Dedifferentiated amniotic fluid mesenchymal stem cell (primary cell): ENCODE results near the gene LILRB2.
"Not testable (repeated sequence)": the region's sequence is repeated elsewhere in the genome, so short reads cannot be mapped to it uniquely, and the experiment has no call there.

Experiments used
- DNase-seq: peaks from one replicate; pipeline ENCODE4 v3.0.0-alpha.2; 2016; ENCODE audit errors: extremely low spot score

LILRB2 gene

GRCh38 chr19:54281007-54281728 is at the start of gene LILRB2:
LILRB2 (minus strand) TSS chr19:54281110; CDS start chr19:54280496, 614 bp downstream.
- DNase-seq: no peak

GRCh38 chr19:54329476-54330165 is 48.7 kb upstream of the LILRB2 start:
- DNase-seq: no peak

DNA sequence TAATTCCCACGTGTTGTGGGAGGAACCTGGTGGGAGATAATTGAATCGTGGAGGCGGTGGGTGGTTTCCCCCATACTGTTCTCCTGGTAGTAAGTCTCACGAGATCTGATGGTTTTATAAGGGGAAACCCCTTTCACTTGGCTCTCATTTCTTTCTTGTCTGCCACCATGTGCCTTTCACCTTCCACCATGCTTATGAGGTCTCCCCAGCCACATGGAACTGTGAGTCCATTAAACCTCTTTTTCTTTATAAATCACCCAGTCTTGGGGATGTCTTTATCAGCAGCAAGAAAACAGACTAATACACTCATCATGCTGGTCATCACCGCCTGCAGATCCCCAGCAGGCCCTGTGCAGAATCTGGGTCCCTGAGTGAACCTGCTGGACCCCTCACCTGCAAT is 47.9 kb upstream of the LILRB2 start:
- DNase-seq: not testable (repeated sequence)

DNA sequence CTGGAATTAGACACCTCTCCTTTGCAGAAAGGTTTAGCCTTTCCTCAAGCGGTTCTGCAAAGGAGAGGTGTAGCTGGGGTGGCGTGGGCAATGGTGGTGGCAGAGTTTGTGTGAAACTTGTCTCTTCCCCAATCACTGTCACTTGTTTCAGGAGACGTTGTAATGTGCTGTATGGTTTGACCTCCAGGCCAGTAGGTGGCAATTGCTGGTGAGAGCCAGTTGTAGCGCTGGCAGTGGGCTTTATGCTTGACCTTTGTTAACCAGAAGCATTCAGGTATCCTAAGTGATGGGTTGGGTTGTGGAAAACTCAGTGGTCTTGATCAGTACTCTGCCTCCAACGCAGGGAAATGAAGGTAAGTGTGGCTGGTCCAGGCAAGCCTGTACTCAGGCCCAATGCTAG is 44.7 kb upstream of the LILRB2 start:
- DNase-seq: no peak

DNA sequence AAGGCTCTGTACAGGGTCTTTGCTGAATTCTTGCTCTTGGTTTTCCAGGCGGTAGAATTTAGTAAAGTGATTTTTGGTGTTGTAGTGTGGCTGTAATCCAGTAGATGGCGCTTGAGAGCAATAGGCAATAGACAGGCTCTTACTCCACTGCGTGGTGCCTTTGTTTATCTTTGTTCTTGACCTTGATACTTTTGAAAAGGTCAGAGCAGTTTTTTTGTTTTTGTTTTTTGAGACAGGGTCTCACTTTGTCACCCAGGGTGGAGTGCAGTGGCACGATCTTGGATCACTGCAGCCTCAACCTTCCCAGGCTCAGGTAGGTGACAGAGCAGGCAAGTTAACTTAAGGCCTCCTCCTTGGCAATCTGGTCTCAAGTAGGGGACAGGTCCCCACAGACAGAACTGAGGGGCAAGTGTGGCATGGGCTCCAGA is 44.3 kb upstream of the LILRB2 start:
- DNase-seq: no peak

- no peak for DNase-seq
These were observed 43.2 kb upstream of the LILRB2 start for GRCh38 chr19:54324071-54324470.

- not testable (repeated sequence) for DNase-seq
These were observed 42.0 kb upstream of the LILRB2 start for GRCh38 chr19:54322934-54323333.

DNA sequence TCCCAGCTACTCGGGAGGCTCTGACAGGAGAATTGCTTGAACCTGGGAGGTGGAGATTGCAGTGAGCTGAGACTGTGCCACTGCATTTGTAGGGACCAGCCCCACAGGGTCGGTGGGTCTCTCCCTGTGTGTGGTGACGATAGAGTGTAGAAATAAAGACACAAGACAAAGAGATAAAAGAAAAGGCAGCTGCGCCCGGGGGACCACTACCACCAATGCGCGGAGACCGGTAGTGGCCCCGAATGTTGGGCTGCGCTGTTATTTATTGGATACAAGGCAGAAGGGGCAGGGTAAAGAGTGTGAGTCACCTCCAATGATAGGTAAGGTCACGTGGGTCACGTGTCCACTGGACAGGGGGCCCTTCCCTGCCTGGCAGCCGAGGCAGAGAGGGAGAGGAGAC is 41.4 kb upstream of the LILRB2 start:
- DNase-seq: not testable (repeated sequence)

DNA sequence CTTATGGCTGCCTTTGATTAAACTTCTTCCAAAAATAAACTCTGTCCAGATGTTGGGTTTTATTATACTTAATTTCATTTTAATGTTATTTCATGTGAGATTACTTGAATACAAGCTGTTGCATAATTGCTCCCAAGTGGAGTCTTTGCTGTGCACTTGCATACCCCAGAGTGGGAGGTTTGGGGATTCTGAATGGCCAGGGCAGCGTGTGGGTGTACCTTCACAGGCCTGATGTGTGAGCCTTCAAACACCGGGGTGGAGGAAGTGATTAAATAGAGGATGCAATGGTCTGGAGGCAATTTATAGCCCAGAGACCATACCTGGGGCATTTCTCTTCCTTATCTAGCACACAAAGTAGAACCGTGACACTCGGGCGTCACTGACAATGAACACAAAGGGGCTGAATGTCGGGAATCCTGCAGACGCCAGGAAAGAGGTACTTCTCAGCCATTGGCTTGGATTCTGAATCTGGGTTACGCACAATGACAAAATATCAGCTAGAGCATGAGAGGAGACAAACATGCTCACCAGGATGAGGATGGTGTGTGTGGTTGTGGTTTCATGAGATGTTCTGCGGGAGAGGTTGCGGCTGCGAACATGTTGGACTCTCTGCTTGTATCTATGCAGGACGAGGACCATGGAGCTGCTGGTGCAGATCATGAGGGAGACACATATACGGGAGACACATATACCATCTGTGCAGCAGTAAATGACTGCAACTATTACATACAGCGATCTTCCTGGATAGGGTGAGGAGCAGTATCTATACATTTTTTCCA is 39.2 kb upstream of the LILRB2 start:
- no peak for DNase-seq

DNA sequence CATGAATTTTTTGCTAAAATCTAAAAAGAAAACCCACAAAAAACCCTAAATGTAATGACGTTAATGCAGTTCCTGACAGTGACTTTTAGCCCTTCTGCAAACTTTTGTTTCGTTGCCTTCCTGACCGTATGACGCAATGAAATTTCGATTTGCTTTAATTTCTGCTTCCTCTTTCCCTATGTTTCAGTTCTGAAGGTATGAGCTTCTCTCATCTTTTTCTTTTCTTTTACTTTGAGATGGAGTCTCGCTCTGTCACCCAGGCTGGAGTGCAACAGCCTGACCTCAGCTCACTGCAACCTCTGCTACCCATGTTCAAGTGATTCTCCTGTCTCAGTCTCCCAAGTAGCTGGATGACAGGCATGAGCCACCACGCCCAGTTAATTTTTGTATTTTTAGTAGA is 38.1 kb upstream of the LILRB2 start:
- DNase-seq: no peak

- DNase-seq: no peak
These were observed 37.0 kb upstream of the LILRB2 start for GRCh38 chr19:54317965-54318240.

DNA sequence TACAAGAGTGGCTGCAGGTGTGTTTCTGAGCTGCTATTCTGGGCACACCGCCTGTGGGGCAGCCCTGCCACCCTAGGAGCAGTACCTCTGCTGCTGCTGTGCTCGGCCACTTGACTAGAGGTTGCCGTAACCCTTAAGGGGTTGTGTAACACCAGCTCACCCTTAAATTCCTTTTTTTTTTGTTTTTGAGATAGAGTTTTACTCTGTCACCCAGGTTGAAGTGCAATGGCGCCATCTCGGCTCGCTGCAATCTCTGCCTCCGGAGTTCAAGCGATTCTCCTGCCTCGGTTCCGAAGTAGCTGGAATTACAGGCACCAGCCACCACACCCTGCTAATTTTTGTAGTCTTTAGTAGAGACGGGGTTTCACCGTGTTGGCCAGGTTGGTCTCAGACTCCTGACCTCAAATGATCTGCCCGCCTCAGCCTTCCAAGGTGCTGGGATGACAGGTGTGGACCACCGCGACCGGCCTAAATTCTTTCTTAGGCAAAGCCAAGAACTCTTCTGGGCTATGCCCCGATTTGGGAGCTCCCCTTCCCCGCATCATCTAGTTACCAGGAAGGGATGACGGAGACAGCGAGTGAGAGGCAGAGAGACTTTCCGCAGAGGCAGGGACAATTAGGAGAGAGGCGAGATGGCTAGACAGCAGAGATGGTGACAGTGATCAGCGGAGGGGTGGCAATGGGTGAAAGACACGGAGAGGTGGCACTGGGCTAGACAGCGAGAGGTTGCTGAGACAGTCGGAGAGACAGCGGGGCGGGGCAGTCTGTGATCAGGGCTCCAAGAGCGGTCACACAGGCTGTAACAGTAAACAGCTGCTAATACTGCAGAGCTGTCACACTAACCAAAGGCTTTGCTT is 36.4 kb upstream of the LILRB2 start:
- no peak for DNase-seq

GRCh38 chr19:54316746-54317107 is 35.8 kb upstream of the LILRB2 start:
- DNase-seq: no peak

DNA sequence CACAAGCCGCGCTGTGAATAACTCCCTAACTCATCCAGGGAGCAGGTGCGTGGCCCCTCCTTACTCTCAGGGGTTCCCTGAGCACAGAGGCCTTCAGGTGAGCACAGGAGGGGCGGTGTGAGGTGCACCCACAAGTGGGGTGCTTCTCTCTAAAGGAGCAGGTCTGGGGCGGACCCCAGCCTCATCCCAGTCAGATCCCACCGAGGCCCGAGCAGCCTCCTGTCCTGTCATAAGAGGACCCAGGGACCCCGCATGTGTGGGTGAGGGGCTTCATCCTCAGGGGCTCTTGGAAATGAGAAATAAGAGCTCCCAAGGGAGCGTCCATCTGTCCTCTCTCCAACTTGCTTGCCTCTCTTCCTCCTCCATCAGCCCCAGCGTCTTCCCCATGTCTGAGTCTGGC is 35.0 kb upstream of the LILRB2 start:
- no peak for DNase-seq

GRCh38 chr19:54312436-54313377 is 31.8 kb upstream of the LILRB2 start, which contains the start of gene LILRA5:
LILRA5 (minus strand) TSS chr19:54313166; CDS start chr19:54313019, 147 bp downstream.
- DNase-seq: no peak

- no peak for DNase-seq
These were observed 31.1 kb upstream of the LILRB2 start for GRCh38 chr19:54312011-54312410.

- DNase-seq: no peak
These were observed 30.6 kb upstream of the LILRB2 start for GRCh38 chr19:54311486-54311885.

GRCh38 chr19:54310543-54310942 is 29.6 kb upstream of the LILRB2 start:
- no peak for DNase-seq

GRCh38 chr19:54309811-54310210 is 28.9 kb upstream of the LILRB2 start:
- no peak for DNase-seq

- DNase-seq: no peak
These were observed 26.6 kb upstream of the LILRB2 start for GRCh38 chr19:54307389-54308020.
